HPDE6-E6E7 (cell line): Measurements from ENCODE around the gene EYA4.

Experiments used
- DNase-seq: peaks from one replicate; pipeline ENCODE4 v3.0.0; 2011; ENCODE audit warnings: missing footprints; ENCODE audit errors: extremely low spot score

EYA4 gene

DNA sequence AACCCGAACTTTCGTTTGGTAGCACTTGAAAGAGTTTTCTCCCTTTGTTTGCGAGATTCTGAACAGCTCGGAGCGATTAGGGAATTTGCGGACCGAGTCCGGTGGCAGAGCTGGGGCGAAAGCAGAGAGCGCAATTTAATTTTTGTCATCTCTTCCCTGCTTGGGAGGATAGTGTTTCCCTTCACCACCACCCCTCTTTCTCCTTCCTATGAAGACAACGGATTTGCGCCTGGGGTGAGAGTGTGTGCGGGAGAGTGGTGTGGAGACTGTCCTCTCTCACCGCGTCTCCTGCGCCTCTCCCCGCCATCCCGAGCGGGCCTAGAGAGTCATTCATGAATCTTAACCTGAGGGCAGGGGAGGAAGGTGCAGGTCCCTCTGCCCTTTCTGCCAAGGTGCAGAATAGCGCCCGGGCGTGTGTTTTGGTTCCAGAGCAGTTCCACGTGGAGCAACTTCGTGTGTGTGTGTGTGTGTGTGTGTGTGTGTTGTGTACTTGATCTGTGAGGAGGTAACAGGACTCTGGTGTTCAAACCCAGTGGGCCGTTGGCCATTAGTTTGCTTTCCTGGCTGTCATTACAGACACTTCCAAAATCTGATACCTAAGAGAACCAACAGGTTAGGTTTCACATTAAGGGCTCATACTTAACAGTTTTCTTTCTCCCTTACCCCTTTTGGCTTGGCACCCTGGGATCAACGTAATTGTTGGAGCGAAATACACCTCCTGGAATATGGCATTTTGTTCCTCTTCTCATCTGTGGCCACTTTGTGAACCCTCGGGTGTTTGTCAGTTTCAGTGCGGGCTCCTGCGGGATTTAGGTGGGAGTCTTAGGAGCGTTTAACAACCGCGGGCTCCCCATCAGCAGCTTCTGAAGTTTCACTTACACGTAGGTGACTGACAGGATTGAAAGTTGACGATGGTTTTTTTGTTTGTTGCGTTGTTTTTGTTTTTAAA is 1.8 kb downstream of the EYA4 start:
- DNase-seq, result peak; percentile 14

DNA sequence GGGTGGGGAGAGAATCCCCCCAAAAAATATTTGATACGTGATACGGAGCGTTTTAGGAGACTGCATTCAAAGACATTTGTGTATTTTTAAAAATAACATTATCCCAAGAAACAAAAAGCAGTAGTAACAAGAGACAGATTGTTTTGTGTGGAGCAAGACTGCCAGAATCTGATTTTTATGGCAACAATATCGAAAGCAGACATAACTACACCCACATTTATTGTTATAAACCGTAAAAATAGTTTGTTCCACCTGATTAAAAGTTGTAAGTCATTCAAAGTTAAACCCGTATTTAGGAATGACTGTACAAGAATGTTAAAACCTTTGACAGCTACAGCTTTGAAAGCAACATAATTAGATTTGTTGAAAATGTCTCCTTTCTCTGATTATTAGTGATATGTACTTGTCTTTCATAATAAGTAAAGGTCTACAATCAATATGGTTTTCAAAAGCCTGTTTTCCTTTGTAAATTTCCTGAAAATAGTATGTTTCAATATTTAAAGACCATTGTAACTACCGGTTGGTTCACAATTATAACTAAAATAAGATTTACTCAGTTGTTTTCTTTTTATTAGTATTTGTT is 2.7 kb downstream of the EYA4 start:
- DNase-seq, result no peak

DNA sequence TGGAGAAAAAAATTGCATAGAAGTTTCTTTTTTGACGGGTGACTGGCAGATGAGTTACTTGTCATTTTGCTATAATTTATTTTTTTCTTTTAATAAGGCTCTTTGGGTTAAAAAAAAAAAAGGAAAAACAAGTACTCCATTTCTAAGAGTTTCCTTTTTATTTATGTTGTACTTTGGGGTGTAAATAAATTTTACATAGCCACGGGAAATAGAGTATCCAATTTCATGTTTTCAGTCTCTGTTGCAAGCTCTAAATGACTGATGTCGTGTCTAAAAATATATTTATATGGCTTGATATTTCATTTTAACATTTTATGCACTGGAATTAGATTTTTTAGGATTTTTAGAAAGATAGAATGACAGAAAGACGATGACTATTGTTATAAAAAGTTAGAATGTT is 3.4 kb downstream of the EYA4 start:
- no peak for DNase-seq

DNA sequence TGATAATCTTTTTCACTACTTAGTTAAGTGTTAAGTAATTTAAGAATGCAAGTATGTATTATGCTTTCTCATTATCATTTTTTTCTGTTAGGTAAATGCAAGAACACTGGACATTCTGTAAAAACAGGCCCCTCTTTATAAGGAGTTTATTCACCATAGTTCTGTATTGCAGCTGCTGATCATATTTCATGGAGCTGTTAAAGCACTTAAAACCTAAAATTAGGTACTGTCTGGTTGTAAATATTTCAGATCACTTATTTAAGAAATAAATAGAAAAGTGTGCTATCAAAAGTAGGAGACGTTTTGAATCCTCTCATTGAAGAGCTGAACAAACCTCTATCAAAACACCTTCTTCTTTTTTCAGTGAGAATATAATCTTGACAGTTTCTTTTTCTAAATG is 3.9 kb downstream of the EYA4 start:
- no peak for DNase-seq

DNA sequence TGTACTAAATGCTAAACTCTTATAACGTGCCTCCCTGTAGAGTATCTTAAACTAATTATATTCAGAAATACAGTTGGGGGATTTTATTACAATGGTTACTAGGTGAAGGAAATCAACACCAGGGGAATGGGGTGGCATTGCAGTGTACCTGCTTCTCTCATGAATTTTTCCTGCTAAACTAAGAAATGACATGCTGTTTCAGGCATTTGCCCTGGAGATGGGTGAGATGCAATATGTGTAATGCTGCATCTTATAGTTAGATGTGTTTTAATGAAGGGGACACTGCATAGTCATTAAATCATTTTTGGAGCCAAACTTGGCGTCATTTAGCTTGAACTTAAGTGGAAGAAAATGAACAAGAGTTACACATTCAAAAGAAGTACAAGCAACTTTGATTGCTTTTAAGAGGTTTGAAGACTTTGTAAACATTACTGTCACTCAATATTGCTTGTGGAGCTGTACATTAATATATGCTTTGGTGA is 4.3 kb downstream of the EYA4 start:
- no peak for DNase-seq

DNA sequence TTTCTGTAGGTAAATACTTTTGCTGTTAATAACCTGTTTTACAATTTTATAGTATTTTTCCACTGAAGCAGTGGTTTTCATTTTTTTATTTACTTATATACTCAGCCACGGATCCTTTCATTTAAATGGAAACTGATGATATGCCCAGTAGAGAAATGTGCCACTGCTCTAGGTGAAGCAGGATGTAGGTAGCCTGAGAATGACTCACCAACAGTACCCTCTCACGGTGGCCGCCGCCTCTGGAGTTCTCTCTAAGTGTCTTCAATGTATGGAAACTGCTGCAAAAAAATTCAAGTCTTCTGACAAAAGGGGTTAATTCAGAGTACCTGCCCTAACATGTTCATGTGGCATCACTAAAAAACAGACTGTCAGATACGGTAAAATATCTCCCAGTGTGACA is 6.4 kb downstream of the EYA4 start:
- DNase-seq, result peak; percentile 4

DNA sequence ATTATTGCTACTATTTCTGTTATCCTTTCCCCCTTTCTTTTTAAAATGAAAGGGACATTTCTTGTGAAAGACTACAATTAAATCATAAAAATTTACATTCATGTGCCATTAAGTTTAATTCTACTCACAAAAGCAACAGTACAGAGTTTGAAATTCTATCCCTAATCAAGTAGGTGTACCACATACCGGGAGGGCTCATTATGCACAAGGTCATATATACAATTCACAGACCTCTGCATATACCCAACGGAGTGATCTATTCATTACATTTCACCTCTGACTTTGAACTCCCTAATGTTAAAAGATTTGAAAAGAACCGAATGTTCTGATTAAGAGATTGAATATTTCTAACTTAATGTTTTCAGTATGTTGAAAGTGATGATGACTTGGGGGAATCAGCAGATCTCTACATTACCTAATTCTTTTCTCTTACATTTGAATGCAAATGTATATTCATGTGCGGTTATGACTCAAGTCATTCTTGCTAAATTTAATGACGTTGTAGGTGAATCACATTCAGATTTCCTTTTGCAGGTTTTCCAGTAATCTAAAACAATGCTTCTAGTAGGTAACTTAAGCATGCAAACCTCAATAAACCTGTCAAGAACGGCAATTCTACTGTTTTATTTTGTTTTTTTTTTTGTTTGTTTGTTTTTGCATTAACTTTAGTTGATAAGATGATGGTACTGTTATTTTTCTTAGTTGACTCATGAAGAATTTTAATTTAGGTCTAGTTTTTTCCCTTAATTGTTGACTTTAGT is 7.3 kb downstream of the EYA4 start:
- DNase-seq, result peak; percentile 27

DNA sequence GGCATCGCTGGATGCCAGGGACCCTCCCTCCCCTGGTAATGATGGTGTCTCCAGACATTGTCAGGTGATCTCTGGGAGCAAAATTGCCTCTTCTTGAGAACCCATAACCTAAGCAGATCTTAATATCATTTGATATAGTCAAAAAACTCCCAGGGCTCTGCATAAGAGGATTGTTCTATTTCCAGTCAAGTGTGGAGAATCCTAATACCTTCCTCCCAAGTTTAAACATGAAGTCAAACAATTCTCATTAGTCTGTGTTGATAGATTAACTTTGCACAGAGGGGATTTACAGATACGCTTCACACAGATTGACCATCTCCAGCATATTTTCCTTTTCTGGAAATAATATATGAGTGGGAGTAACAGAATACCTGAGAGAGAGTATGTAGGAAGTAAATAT is 10.5 kb downstream of the EYA4 start:
- no peak for DNase-seq

DNA sequence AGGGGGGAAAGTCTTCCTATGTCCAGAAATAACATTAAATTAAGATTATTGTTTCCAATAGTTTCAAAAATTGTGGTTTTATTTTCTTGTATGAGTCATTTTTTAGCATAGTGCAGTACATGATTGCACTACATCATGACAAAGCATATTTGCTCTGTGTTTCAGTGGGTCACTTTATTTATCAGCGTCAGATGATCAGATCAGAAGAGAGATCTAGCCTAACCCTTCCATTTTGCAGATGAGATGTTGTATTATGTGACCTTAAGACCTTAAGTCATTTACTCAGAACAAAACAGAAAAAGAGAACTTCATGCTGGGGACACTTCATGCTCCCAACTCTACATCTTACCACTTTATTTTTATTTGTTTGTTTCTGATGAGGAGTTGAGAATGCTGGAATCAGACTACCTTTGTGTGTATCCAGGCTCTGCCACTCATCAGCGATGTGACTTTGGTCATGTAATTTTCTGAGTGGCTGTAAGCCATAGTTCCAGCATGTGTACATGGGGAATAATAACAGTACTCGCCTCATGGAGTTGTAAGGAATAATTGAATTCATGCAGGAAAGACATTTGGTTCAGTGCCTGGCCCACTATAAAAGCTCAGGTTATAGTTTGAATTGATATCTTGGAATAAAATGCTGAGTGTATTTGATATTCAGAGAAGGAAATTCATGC is 13.5 kb downstream of the EYA4 start:
- DNase-seq, result peak; percentile 16

DNA sequence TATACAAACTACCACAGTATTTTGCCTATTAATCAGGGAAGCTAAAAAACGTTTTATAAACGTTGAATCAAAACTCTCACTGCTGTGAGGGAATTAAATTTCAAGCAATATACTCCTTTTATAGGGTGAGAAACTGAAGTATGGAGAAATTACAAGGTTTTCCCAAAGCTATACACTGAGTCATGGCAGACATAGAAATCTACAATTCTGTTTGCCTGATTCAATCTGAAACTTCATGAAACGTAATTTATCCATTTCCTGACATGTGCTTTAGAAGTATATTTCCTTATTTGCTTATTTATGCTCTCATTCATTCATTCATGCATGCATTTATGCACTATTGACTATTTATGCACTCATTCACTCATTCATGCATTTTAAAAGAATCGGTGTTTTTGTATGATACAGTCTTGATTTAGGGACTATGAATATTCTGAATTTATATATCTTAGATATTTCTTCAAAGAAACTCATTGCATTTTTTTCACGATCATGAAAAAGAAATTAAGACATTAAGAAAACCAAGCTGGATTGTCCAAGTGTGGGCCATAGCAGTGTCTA is 16.5 kb downstream of the EYA4 start:
- no peak for DNase-seq

DNA sequence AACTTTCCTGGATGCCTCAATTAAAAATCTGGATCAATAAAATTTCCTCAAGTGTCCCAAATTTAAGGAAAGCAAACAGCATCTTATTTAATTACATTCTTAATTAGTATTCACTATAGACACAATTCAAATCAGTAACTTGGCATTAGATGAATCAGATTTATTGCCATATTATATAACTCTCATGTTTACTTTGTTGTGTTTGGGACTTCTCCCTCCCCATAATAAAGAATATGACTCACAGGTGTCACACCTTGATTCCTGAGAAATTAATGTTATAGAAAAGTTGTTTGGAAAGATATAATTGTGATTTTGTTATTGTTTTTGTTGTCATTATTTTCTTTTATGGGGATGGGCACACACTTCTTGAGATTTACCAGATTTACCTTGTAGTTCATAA is 18.4 kb downstream of the EYA4 start:
- peak; percentile 4 for DNase-seq

DNA sequence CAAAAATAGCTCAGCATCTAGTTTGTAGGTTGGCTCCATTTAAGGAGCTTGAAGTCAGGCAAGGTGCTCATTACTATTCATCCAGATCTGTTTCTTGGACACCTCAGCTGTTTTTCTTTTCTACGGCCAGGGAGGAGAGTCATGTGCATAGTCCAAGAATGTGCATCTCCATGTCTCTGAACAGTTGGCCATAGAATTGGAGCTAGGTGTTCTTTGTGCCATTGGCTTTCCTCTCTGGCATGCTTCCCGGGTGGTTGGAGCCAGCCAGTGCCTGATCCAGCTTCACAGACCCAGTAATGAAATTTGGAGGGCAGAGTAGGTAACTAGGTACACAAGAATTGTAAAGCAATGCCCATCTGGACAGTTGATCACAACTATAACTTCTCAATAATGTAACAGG is 21.6 kb downstream of the EYA4 start:
- no peak for DNase-seq

DNA sequence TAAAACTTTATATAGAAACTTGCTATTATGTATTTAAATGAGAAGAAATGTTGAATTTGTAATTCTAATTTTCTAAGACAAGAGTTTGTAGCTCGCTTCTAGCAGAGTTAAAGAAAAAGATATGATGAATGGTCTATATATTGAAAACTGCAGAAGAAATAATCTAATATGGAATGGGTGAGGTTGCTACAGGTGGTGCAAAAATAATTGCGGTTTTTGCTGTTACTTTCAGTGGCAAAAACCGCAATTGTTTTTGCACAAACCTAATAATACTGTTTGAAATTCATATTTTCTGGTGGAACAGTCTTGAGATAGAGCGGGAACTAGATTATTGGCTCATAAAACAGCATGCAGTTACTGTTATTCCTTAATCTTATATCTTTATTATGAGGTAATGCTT is 23.9 kb downstream of the EYA4 start:
- no peak for DNase-seq

DNA sequence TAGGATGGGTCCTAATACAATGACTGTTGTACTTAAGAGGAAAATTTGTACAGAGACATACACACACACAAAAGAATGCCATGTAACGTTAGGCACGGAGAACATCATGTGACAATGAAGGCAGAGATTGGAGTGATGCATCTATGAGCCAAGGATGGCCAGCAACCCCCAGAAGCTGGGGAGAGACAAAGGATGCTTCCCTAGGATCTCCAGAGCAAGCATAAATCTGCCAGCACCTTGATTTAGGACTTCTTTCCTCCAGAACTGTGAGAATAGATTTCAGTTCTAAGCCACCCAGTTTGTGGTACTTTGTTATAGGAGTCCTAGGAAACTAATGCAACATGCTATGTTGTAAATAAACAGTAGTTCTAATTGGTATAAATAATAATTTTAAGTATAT is 25.0 kb downstream of the EYA4 start:
- DNase-seq, result no peak

DNA sequence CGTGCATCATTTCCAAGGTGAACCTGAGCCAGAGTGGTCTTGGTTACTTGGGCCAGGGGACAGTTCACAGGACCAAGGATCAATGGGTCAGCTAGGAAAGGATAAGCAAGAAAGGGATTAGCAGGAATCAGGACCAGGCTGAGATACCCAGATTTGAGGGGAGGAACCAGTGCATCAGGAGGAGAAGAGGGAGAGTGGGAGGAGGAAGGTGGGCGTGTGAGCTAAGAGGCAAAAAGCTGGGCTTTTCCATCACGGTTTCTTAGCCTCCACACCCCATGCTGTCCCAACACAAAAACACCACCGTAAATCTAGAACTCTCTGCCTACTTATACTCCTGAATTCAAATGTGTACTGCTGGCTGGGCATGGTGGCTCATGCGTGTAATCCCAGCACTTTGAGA is 27.5 kb downstream of the EYA4 start:
- no peak for DNase-seq

DNA sequence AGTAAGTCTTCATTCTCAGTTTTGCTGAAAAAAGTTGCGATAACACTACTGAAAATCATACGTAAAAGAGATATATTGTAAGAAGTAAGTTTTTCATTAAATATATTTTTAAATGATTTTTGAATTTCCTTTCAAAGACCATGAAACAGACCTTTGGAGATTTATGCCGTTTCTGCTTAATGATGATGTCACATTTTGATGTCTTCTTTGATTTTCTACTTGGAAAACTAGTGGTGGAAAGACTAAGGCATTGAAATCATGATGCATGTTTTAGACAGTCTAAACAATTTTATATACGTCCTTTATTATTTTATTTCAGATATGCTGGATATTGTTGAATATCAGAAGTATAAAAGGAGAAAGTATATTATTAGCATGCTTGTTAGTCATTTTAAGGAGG is 33.7 kb downstream of the EYA4 start:
- DNase-seq, result no peak

DNA sequence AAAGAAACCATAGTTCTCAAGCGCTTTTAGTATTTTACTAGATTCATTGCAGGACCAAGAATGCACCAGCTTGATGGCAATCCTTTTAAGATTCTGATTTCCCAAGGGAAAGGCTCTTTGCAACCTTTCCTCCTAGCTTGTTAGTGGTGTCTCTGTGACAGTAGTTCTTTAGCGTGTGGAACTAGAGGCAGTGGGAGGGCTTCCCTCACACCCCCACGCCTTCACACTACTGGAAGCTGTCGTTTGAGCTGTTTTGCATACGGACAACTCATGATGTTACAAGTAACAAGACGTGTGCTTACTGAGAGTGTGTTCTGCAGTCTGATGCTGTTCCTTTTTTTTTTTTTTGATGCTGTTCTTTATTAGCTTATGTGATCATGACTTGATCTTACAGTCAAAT is 34.1 kb downstream of the EYA4 start:
- no peak for DNase-seq

DNA sequence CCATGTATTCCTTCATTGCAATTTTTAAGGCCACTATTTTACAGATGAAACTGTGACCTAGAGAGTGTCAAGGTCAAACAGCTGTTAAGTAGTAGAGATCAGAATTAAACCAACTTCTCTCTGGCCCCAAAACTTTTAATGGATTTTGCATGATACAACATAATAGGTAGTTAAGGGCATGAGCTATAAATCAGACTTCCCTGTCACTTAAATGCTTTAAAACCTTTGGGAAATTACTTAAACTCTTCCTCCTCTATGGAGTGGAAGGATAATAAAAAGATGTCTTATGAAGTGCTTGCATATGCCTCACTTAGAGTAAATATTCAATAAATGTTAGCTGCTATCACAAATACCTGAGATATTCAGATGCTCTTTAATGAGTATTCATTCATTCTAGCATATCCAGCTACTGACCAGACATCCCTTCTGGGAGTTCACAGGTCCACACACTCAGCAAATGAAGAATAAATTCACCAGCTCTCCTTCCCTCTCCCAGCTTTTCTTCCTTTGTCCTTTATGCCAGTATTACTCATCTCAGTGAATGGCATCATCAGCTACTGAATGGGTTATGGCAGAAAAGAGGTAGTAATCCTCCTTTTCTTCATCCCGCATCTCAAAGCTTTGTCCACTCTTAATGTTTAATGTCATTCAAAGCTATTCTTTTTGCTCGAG is 36.2 kb downstream of the EYA4 start:
- peak; percentile 37 for DNase-seq

DNA sequence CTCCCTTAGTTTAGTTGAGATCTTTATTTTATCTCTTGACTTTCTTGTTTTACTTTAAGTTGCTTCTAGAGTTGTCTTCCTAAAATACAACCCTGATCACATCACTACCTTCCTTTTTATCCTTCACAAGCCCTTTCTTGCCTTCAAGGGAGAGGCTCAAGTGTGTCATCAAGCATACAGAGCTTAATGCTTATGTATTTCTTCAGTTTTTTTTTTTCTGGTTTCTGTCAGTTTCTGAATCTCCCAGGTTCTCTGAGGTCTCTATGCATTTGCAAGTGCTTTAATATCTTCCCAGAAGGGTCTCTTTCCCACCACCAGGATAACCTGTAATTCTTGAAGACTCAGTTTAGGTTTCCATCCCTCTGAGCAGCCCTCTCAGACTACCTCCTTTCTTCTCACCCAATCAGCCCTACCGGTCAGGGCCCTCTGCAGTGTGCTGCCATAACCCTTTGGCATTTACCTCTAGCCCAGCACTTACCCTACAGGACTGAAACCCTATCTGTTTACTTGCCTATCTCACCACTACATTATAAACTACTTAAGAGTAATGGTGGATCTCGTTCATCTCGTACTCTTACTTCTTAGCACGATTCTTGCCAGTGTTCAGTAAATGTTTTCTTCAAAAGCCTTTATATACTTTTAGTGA is 36.9 kb downstream of the EYA4 start:
- DNase-seq, result peak; percentile 15

DNA sequence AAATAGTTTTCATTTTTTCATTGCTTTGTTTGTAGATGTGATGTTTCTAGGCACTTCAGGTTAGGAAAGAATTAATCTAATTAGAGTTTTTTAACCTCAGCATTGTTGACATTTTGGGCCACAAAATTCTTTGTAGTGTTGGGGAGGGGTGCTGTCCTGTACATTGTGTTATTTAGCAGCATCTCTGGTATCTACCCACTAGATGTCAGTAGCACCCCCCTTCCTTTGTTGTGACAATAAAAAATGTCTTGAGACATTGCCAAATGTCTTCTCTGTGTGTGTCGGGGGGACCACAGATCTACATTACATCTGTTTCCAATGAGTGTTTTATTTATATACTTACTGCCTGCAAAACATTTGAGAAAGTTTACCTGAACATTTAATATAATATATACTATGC is 45.6 kb downstream of the EYA4 start:
- no peak for DNase-seq

DNA sequence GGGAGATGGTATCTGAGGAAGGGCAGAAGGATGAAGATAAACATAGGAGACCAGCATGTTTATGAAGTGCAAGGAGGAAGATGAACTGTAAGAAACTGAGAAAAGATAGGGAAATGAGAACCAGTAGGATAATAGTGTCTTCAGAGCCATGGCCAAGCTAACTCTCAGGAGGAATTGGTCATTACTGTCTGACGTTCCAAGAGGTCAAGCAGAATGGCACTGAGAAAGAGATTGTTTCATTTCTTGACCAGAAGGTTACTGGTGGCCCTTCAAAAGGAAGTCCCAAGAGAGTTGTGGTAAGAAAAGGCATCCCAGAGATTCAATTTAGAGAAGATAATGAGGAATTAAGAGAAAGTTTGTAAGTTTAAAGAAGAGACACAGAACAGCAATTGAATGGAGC is 47.5 kb downstream of the EYA4 start:
- DNase-seq, result no peak
